Measurements from ENCODE around the gene NES.

DNA sequence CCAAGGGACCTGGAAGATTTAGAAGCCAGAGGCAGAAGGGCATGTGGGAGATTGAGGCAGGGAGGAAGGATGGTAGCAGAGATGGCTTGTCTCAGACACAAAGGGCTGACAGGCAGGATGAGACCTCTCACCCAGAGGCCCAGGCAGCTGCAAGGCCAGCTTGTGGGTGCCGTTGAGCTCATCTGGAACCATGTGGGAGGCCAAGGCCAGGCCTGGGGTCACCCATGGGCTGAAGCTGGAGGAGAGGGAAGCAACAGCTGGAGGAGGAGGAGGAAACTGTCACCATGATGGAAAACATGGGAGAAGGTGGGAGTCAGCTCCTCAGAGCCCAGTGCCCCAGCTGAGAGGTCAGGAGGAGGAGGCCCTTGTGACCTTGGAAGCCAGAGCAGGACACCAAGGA, 21.8 kb upstream of the NES start:
- no peak for TF ChIP-seq EZH2 (IDR thresholded peaks at IDR 0.05; ENCODE audit: low read depth)
- TF ChIP-seq, protein P1, sequence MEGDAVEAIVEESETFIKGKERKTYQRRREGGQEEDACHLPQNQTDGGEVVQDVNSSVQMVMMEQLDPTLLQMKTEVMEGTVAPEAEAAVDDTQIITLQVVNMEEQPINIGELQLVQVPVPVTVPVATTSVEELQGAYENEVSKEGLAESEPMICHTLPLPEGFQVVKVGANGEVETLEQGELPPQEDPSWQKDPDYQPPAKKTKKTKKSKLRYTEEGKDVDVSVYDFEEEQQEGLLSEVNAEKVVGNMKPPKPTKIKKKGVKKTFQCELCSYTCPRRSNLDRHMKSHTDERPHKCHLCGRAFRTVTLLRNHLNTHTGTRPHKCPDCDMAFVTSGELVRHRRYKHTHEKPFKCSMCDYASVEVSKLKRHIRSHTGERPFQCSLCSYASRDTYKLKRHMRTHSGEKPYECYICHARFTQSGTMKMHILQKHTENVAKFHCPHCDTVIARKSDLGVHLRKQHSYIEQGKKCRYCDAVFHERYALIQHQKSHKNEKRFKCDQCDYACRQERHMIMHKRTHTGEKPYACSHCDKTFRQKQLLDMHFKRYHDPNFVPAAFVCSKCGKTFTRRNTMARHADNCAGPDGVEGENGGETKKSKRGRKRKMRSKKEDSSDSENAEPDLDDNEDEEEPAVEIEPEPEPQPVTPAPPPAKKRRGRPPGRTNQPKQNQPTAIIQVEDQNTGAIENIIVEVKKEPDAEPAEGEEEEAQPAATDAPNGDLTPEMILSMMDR (conservative IDR thresholded peaks at IDR 0.05): no peak

All from PC-9 (cell line).